HEK293 (cell line): Measurements from ENCODE around the gene TSPAN9.

ENCODE experiments used
- ZNF114 ChIP-seq: fragments of 450-650 bp; formaldehyde crosslinking; IDR thresholded peaks from 2 replicates; pipeline ENCODE4 v1.5.0; 2017; ENCODE audit warnings: missing biosample characterization, missing genetic modification characterization
- TF ChIP-seq, protein P1 (sequence below): fragments of 450-650 bp; formaldehyde crosslinking; optimal IDR thresholded peaks from 2 replicates; pipeline ENCODE3; 2016; ENCODE audit warnings: missing biosample characterization, mild to moderate bottlenecking, missing genetic modification characterization

The TSPAN9 gene

DNA sequence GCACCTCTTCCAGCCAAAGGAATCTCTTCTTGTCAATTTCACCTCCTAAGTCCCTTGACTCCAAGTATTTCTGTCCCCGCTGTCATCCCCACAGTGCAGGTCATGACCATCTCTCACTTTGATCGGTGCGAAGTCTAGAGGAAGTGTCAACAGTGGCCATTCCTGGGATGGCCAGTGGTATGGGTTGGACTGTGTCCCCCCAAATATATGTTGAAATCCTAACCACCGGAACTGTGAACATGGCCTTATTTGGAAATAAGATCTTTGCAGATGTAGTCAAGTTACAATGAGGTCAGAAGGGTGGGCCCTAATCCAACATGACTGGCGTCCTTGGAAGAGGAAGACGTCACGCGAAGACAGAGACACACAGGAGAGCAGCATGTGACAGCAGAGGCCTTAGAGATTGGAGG lies 257.9 kb downstream of the TSPAN9 start (continued):
- TF ChIP-seq, protein P1, sequence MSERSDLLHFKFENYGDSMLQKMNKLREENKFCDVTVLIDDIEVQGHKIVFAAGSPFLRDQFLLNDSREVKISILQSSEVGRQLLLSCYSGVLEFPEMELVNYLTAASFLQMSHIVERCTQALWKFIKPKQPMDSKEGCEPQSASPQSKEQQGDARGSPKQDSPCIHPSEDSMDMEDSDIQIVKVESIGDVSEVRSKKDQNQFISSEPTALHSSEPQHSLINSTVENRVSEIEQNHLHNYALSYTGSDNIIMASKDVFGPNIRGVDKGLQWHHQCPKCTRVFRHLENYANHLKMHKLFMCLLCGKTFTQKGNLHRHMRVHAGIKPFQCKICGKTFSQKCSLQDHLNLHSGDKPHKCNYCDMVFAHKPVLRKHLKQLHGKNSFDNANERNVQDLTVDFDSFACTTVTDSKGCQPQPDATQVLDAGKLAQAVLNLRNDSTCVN (tag by site-specific recombination), result no peak
- TF ChIP-seq ZNF114 (tag by site-specific recombination), result no peak
- TF ChIP-seq, all 188 proteins: peak for 0
